GM23248 (cell line): Measurements from ENCODE around the gene TRIM9. TPM values are rescaled to one million over a fixed set of nuclear protein-coding genes. Genes with fewer than 3 reads are reported as not detected.
"Not testable (repeated sequence)": the region's sequence is repeated elsewhere in the genome, so short reads cannot be mapped to it uniquely, and the experiment has no call there.

Experiments
- DNase-seq: peaks from one replicate; pipeline ENCODE4 v3.0.0-alpha.2; 2015
- H2AFZ ChIP-seq: fragments of 200-600 bp; sonication (generic); 2 replicates; pipeline ENCODE4 v1.6.1; 2016; ENCODE audit warnings: antibody characterized with exemption
- H3F3A ChIP-seq: fragments of 200-600 bp; sonication (generic); 2 replicates; pipeline ENCODE4 v1.6.1; 2016; ENCODE audit warnings: mild to moderate bottlenecking, antibody characterized with exemption, mixed run types; ENCODE audit not compliant: insufficient read depth
- H3K27ac ChIP-seq: fragments of 200-600 bp; sonication (generic); 2 replicates; pipeline ENCODE4 v1.5.1; 2016; ENCODE audit warnings: mild to moderate bottlenecking
- H3K27me3 ChIP-seq: fragments of 200-600 bp; sonication (generic); replicated peaks from 2 replicates; pipeline ENCODE4 v1.6.1; 2016; ENCODE audit warnings: mild to moderate bottlenecking; ENCODE audit not compliant: insufficient read depth
- H3K36me3 ChIP-seq: fragments of 200-600 bp; sonication (generic); 2 replicates; pipeline ENCODE4 v1.6.1; 2016; ENCODE audit warnings: low read depth, mild to moderate bottlenecking
- H3K4me1 ChIP-seq: fragments of 200-600 bp; sonication (generic); 2 replicates; pipeline ENCODE4 v1.6.1; 2016; ENCODE audit warnings: mild to moderate bottlenecking; ENCODE audit not compliant: insufficient read depth
- H3K4me2 ChIP-seq: fragments of 200-600 bp; sonication (generic); one replicate; pipeline ENCODE4 v1.6.1; 2016; ENCODE audit warnings: mild to moderate bottlenecking; ENCODE audit not compliant: unreplicated experiment
- H3K4me3 ChIP-seq: fragments of 200-600 bp; sonication (generic); 2 replicates; pipeline ENCODE4 v1.5.1; 2016; ENCODE audit warnings: mild to moderate bottlenecking
- H3K79me2 ChIP-seq: fragments of 200-600 bp; sonication (generic); 2 replicates; pipeline ENCODE4 v1.6.1; 2016; ENCODE audit warnings: mild to moderate bottlenecking; ENCODE audit not compliant: insufficient read depth
- H3K9ac ChIP-seq: fragments of 200-600 bp; sonication (generic); 2 replicates; pipeline ENCODE4 v1.6.1; 2016; ENCODE audit warnings: mild to moderate bottlenecking
- H3K9me2 ChIP-seq: fragments of 200-600 bp; sonication (generic); 2 replicates; pipeline ENCODE4 v1.6.1; 2016; ENCODE audit warnings: mixed run types, mild to moderate bottlenecking, moderate library complexity; ENCODE audit not compliant: insufficient read depth
- H3K9me3 ChIP-seq: fragments of 200-600 bp; sonication (generic); one replicate; pipeline ENCODE4 v1.6.1; 2017; ENCODE audit warnings: low read depth
- H4K20me1 ChIP-seq: fragments of 200-600 bp; sonication (generic); 2 replicates; pipeline ENCODE4 v1.6.0; 2016; ENCODE audit not compliant: insufficient read depth
- EZH2 ChIP-seq: fragments of 200-600 bp; sonication (generic); IDR thresholded peaks from 2 replicates; pipeline ENCODE4 v1.6.1; 2018; ENCODE audit warnings: antibody characterized with exemption, mild to moderate bottlenecking; ENCODE audit not compliant: insufficient read depth, poor library complexity, severe bottlenecking
- EZH2phosphoT487 ChIP-seq: fragments of 200-600 bp; sonication (generic); IDR thresholded peaks from 2 replicates; pipeline ENCODE4 v1.6.1; 2018; ENCODE audit warnings: antibody characterized with exemption, moderate library complexity, mild to moderate bottlenecking, low read depth; ENCODE audit not compliant: insufficient read depth
- WGBS, 2 experiments: methylation state at CpG; one replicate each; pipeline ENCODE4 v1.1.6; 2015 to 2017; ENCODE audit warnings: low lambda C conversion rate in 2 of 2, low coverage in 1 of 2; ENCODE audit errors: missing lambda C conversion rate in 2 of 2; 5-methylcytosine and 5-hydroxymethylcytosine counted together
- in situ Hi-C: fragments of 300-500 bp; cut with MboI; formaldehyde crosslinking; loops from 2 replicates; pipeline ENCODE4 v1.15.0; 2020
- polyA plus RNA-seq: library from polyadenylated mRNA; unstranded; fragments of >200 nt; fragmentation: Nextera tagmentation; extraction: Ambion mirVana; gene quantifications from 2 replicates; pipeline ENCODE4 v1.2.1, GENCODE V29; 2016
- total RNA-seq: library from RNA; depleted of rRNA; stranded (reverse); fragments of >200 nt; shearing (Covaris generic); gene quantifications from 2 replicates; pipeline ENCODE4 v1.2.3, GENCODE V29; 2014

The TRIM9 gene
- total and polyA plus RNA-seq, 2 experiments from 2014 or later: 0.25 to 0.32 TPM

- Histone ChIP-seq H2AFZ (no peak overlapping the region), H3K4me1 (peaks cover 9% of the 10 kb centered on the region), H3K4me3 (no peak overlapping the region), H3K9me3 (no peaks in the 10 kb centered on the region), H3K27me3 (no peaks in the 10 kb centered on the region), H3K36me3 (no peaks in the 10 kb centered on the region), H3K79me2 (no peaks in the 10 kb centered on the region), H3K4me2 (no peak overlapping the region), H4K20me1 (no peaks in the 10 kb centered on the region), H3K27ac (no peak overlapping the region), H3K9me2 (no peaks in the 10 kb centered on the region), H3F3A (peaks cover 6% of the 10 kb centered on the region; the same call in 1 of the 2 replicates), H3K9ac (no peak overlapping the region)
- in situ Hi-C loops: no loop called here
- TF ChIP-seq EZH2phosphoT487 (no peak), EZH2 (no peak)
- WGBS, 2 experiments: 87 to 91% methylated on average over 2 of the region's 2 CpGs
- no peak for DNase-seq
These were observed 95.2 kb downstream of the TRIM9 start for GRCh38 chr14:50999726-51000125.

DNA sequence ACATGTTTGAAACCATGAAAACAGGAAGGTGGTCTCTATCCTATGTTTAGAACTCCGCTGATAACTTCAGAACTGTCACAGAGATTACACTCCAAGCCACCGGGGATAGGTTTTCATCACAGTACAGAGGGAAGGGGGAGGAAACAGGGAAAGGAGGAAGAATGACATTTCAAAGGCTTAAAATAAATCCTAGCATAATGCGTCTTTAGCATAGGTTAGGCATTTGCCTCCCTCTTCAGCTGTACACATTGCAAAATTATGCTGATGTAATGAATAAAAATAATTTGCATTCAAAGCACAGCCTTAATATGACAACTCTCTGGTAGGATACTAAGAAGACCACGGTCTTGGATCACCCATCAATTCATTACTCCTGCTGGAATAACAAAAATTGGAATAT is 96.3 kb downstream of the TRIM9 start:
- in situ Hi-C loops: no loop called here
- Histone ChIP-seq H3K9me2 (no peaks in the 10 kb centered on the region), H2AFZ (no peak overlapping the region), H3K4me3 (no peak overlapping the region), H3K27ac (no peak overlapping the region), H3K27me3 (no peaks in the 10 kb centered on the region), H3F3A (no peaks in the 10 kb centered on the region), H3K4me2 (no peak overlapping the region), H3K9me3 (no peaks in the 10 kb centered on the region), H4K20me1 (no peaks in the 10 kb centered on the region), H3K9ac (no peak overlapping the region), H3K36me3 (no peaks in the 10 kb centered on the region), H3K79me2 (no peaks in the 10 kb centered on the region), H3K4me1 (no peaks in the 10 kb centered on the region)
- WGBS, 2 experiments: 86 to 89% methylated on average over 4 of the region's 4 CpGs
- TF ChIP-seq EZH2: no peak
- TF ChIP-seq EZH2phosphoT487: no peak
- no peak for DNase-seq

- Histone ChIP-seq H3K9me3 (no peaks in the 10 kb centered on the region), H4K20me1 (no peaks in the 10 kb centered on the region), H2AFZ (no peak overlapping the region), H3K4me2 (no peak overlapping the region), H3K9me2 (no peaks in the 10 kb centered on the region), H3F3A (no peaks in the 10 kb centered on the region), H3K79me2 (no peaks in the 10 kb centered on the region), H3K9ac (no peak overlapping the region), H3K4me1 (no peaks in the 10 kb centered on the region), H3K36me3 (no peaks in the 10 kb centered on the region), H3K27ac (no peak overlapping the region), H3K4me3 (no peak overlapping the region), H3K27me3 (no peaks in the 10 kb centered on the region)
- DNase-seq: no peak
- TF ChIP-seq EZH2phosphoT487 (no peak), EZH2 (no peak)
- in situ Hi-C loops: no loop called here
- 92 to 95% methylated on average over 9 of the region's 9 CpGs for WGBS, 2 experiments
These were observed 97.2 kb downstream of the TRIM9 start for GRCh38 chr14:50997712-50998111.

DNA sequence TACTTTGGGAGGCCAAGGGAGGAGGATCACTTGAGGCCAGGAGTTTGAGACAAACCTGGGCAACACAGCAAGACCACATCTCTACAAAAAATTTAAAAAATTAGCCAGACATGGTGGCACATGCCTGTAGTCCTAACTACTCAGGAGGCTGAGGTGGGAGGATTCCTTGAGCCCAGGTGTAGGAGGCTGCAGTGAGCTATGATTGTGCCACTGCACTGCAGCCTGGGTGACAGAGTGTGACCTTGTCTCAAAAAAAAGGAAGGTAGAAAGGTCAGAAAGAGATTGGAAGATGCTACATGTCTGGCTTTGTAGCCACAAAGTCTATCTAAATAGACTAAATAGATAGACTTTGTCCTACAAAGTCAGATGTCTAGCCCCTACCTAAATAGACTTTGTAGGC is 100.7 kb downstream of the TRIM9 start:
- H3K9me3 ChIP-seq, H3K9me2 ChIP-seq, H3K9ac ChIP-seq, H3K36me3 ChIP-seq, H4K20me1 ChIP-seq, H3F3A ChIP-seq, in situ Hi-C loops, H3K4me1 ChIP-seq, H3K79me2 ChIP-seq, H3K27ac ChIP-seq, H3K4me3 ChIP-seq, DNase-seq, H3K27me3 ChIP-seq, H2AFZ ChIP-seq, H3K4me2 ChIP-seq: not testable (repeated sequence)

GRCh38 chr14:50985859-50986331 is 109.0 kb downstream of the TRIM9 start:
- WGBS, 2 experiments: 77 to 82% methylated on average over 12 of the region's 12 CpGs
- Histone ChIP-seq H3K79me2 (no peaks in the 10 kb centered on the region), H3K27me3 (no peaks in the 10 kb centered on the region), H3K9me3 (no peaks in the 10 kb centered on the region), H3K36me3 (no peaks in the 10 kb centered on the region), H3K4me2 (no peak overlapping the region), H3K4me3 (no peak overlapping the region), H2AFZ (no peak overlapping the region), H3K4me1 (peaks cover 8% of the 10 kb centered on the region; the same call in 1 of the 2 replicates), H3K9ac (no peak overlapping the region), H3F3A (no peaks in the 10 kb centered on the region), H4K20me1 (no peaks in the 10 kb centered on the region), H3K27ac (no peak overlapping the region), H3K9me2 (no peaks in the 10 kb centered on the region)
- in situ Hi-C loops: no loop called here
- TF ChIP-seq EZH2: no peak
- TF ChIP-seq EZH2phosphoT487: no peak
- DNase-seq: no peak
